HCT116 (cell line): Measurements from ENCODE around the gene TM9SF1. TPM values are rescaled to one million over a fixed set of nuclear protein-coding genes. Genes with fewer than 3 reads are reported as not detected.

Source experiments
- ATAC-seq: fragments of 200-7000 bp; cut with Tn5 transposase; 2 replicates; pipeline ENCODE4 v1.9.1; 2020; ENCODE audit warnings: mild to moderate bottlenecking, moderate library complexity
- BruUV-seq: library from RNA; stranded (reverse); fragments of 400-500 nt; replicated peaks from 2 replicates; lab custom pipeline; 2021; lab: Mats Ljungman, UMichigan
- CTCF ChIA-PET: fragments of 300-600 bp; sonication (Branson Sonifier 250); formaldehyde crosslinking; loops from one replicate; lab custom pipeline; 2021; ENCODE audit warnings: antibody characterized with exemption; lab: Charles Lee
- POLR2A ChIA-PET: fragments of 300-600, 350-600 bp; sonication (Branson Sonifier 250); formaldehyde crosslinking; loops from one replicate; lab custom pipeline; 2021; ENCODE audit warnings: antibody characterized with exemption; lab: Charles Lee
- RAD21 ChIA-PET, 2 experiments: fragments of 300-600 bp; sonication (Branson Sonifier 250); formaldehyde crosslinking; loops; one replicate each; lab custom pipeline; 2023; ENCODE audit warnings: low total read pairs in 2 of 2; ENCODE audit not compliant: uncharacterized antibody in 2 of 2, unreplicated experiment in 2 of 2, low non-redundant PET in 1 of 2; lab: Charles Lee
- DNase-seq: peaks from one replicate; pipeline ENCODE4 v3.0.0-alpha.2; 2010; ENCODE audit warnings: low read depth, low spot score
- H2AFZ ChIP-seq: fragments of 200-600 bp; shearing (Covaris generic), sonication (generic); 2 replicates; pipeline ENCODE4 v1.6.1; 2017; ENCODE audit warnings: low read depth, mixed run types, mixed read lengths, antibody characterized with exemption, low read length; ENCODE audit not compliant: poor library complexity, severe bottlenecking
- H3K27ac ChIP-seq: 2 replicates; pipeline ENCODE4 v1.5.1; 2012; ENCODE audit warnings: low read depth, low read length
- H3K27me3 ChIP-seq: fragments of 200-600 bp; sonication (generic); 2 replicates; pipeline ENCODE4 v1.6.1; 2016; ENCODE audit warnings: mixed run types, low read length, mixed read lengths; ENCODE audit not compliant: insufficient read depth
- H3K36me3 ChIP-seq, 2 experiments: fragments of 200-500 bp in 1 of 2; fragments of 200-600 bp in 1 of 2; sonication (Bioruptor generic) in 1 of 2; sonication (generic) in 1 of 2; 2 replicates each; pipeline versions ENCODE4 v1.5.1 to v1.6.1; 2014 to 2016; ENCODE audit warnings: low read length in 2 of 2, inconsistent platforms in 1 of 2, mixed read lengths in 1 of 2, mixed run types in 1 of 2; ENCODE audit not compliant: insufficient read depth in 2 of 2, control insufficient read depth in 1 of 2
- H3K4me1 ChIP-seq, 2 experiments: fragments of 200-600 bp in 1 of 2; sonication (generic) in 1 of 2; 2 replicates each; pipeline versions ENCODE4 v1.5.1 to v1.6.1; 2012 to 2017; ENCODE audit warnings: low read length in 2 of 2, inconsistent platforms in 1 of 2, mild to moderate bottlenecking in 1 of 2, mixed read lengths in 1 of 2, mixed run types in 1 of 2, moderate library complexity in 1 of 2; ENCODE audit not compliant: insufficient read depth in 2 of 2, control insufficient read depth in 1 of 2
- H3K4me2 ChIP-seq: fragments of 200-600 bp; sonication (generic); 2 replicates; pipeline ENCODE4 v1.6.1; 2017; ENCODE audit warnings: mixed run types, low read length, mixed read lengths
- H3K4me3 ChIP-seq, 2 experiments: fragments of 200-600 bp in 1 of 2; sonication (generic) in 1 of 2; replicated peaks in 1 of 2; 2 replicates each; pipeline ENCODE4 v1.5.1; 2011 to 2016; ENCODE audit warnings: low read length in 2 of 2, control low read depth in 1 of 2, low read depth in 1 of 2, mild to moderate bottlenecking in 1 of 2, mixed read lengths in 1 of 2, mixed run types in 1 of 2
- H3K79me2 ChIP-seq: fragments of 200-600 bp; sonication (generic); 2 replicates; pipeline ENCODE4 v1.6.1; 2017; ENCODE audit warnings: mild to moderate bottlenecking, mixed run types, low read length, moderate library complexity, mixed read lengths; ENCODE audit not compliant: insufficient read depth
- H3K9ac ChIP-seq: fragments of 200-600 bp; sonication (generic); 2 replicates; pipeline ENCODE4 v1.6.1; 2016; ENCODE audit warnings: low read length, mixed read lengths
- H3K9me2 ChIP-seq: fragments of 200-600 bp; sonication (generic), shearing (Covaris generic); 2 replicates; pipeline ENCODE4 v1.6.1; 2017; ENCODE audit warnings: mixed run types, mild to moderate bottlenecking, moderate library complexity; ENCODE audit not compliant: insufficient read depth
- H3K9me3 ChIP-seq, 2 experiments: fragments of 200-500 bp in 1 of 2; fragments of 200-600 bp in 1 of 2; sonication (Bioruptor generic) in 1 of 2; sonication (generic) in 1 of 2; 2 replicates each; pipeline ENCODE4 v1.6.1; 2014 to 2017; ENCODE audit warnings: low read length in 2 of 2, mixed read lengths in 2 of 2, inconsistent platforms in 1 of 2, low read depth in 1 of 2, mild to moderate bottlenecking in 1 of 2, mixed run types in 1 of 2, moderate library complexity in 1 of 2; ENCODE audit not compliant: control insufficient read depth in 1 of 2, insufficient read depth in 1 of 2
- H4K20me1 ChIP-seq: fragments of 200-600 bp; sonication (generic), shearing (Covaris generic); 2 replicates; pipeline ENCODE4 v1.6.1; 2017; ENCODE audit warnings: mixed run types, mild to moderate bottlenecking, moderate library complexity; ENCODE audit not compliant: insufficient read depth
- CTCF ChIP-seq, 3 experiments: fragments of 200-600 bp in 1 of 3; sonication (generic) in 1 of 3; IDR thresholded peaks in 2 of 3; conservative IDR thresholded peaks in 1 of 3; 2 replicates each; pipeline ENCODE4 v1.5.1; 2012 to 2017; ENCODE audit warnings: low read depth in 2 of 3, low read length in 2 of 3, antibody characterized with exemption in 1 of 3, borderline replicate concordance in 1 of 3, control low read depth in 1 of 3, mild to moderate bottlenecking in 1 of 3, mixed read lengths in 1 of 3, mixed run types in 1 of 3, moderate library complexity in 1 of 3; ENCODE audit not compliant: insufficient read depth in 1 of 3
- EGR1 ChIP-seq: IDR thresholded peaks from 2 replicates; pipeline ENCODE4 v1.6.1; 2012; ENCODE audit warnings: low read depth
- EZH2 ChIP-seq: fragments of 200-600 bp; sonication (generic); IDR thresholded peaks from 2 replicates; pipeline ENCODE4 v1.6.1; 2017; ENCODE audit warnings: antibody characterized with exemption, mixed run types
- JUND ChIP-seq: IDR thresholded peaks from 2 replicates; pipeline ENCODE4 v1.6.1; 2012
- MAX ChIP-seq: IDR thresholded peaks from 2 replicates; pipeline ENCODE4 v1.6.1; 2012
- POLR2AphosphoS5 ChIP-seq: IDR thresholded peaks from 2 replicates; pipeline ENCODE4 v1.6.1; 2011; ENCODE audit warnings: mild to moderate bottlenecking, low read depth, low read length, moderate library complexity
- REST ChIP-seq: IDR thresholded peaks from 2 replicates; pipeline ENCODE4 v1.6.1; 2012; ENCODE audit warnings: low read depth
- SIN3A ChIP-seq: IDR thresholded peaks from 2 replicates; pipeline ENCODE4 v1.6.1; 2012; ENCODE audit warnings: low read depth
- ZFX ChIP-seq: fragments of 450-650 bp; IDR thresholded peaks from 2 replicates; pipeline ENCODE4 v1.6.1; 2017
- intact Hi-C: fragments of 100-400 bp; cut with micrococcal nuclease; formaldehyde crosslinking; loops from 2 replicates; pipeline ENCODE4 v1.10.0; 2022
- total RNA-seq: library from RNA; stranded (reverse); gene quantifications from one replicate; pipeline ENCODE4 v1.2.1, GENCODE V29; 2021; ENCODE audit not compliant: unreplicated experiment

The TM9SF1 gene
- total RNA-seq, 1 experiment from 2014 or later: 35.2 TPM

- Histone ChIP-seq H3K4me1 (peaks cover 23 to 35% of the 10 kb centered on the region in 2 experiments), H4K20me1 (no peaks in the 10 kb centered on the region), H3K9me3 (no peaks in the 10 kb centered on the region), H2AFZ (no peak overlapping the region), H3K27ac (no peak overlapping the region), H3K36me3 (peaks cover 8 to 12% of the 10 kb centered on the region in 2 experiments; a peak in 3 of 4 replicates), H3K4me2 (no peak overlapping the region), H3K9ac (no peak overlapping the region), H3K79me2 (peaks cover 39% of the 10 kb centered on the region), H3K9me2 (no peaks in the 10 kb centered on the region), H3K27me3 (no peaks in the 10 kb centered on the region), H3K4me3 (no peak overlapping the region)
- RAD21 ChIA-PET: no interaction called here
- CTCF ChIA-PET: no interaction called here
- no TSS peak for BruUV-seq
- ATAC-seq: no peak
- intact Hi-C loops: no loop called here
- no peak for TF ChIP-seq ZFX
- TF ChIP-seq POLR2AphosphoS5: no peak
- TF ChIP-seq MAX: no peak
- no peak for TF ChIP-seq CTCF (IDR thresholded peaks at IDR 0.05 in 2 of 3, conservative IDR thresholded peaks at IDR 0.05 in 1 of 3; ENCODE audit: borderline replicate concordance in 1 of 3, insufficient read depth in 1 of 3, low read depth in 2 of 3, low read length in 2 of 3)
- no peak for TF ChIP-seq JUND
- TF ChIP-seq EGR1: no peak
- no peak for TF ChIP-seq REST
- TF ChIP-seq SIN3A: no peak
- TF ChIP-seq EZH2: no peak
- no peak for DNase-seq
- POLR2A ChIA-PET: no interaction called here
Measured at GRCh38 chr14:24192933-24193332, 2.3 kb downstream of the TM9SF1 start.
